NB4 (cell line): ENCODE measurements around the gene SLC9A1.
A peak's percentile ranks its signal among the peaks of the same experiment; 100 is the strongest.

Experiments used
- DNase-seq: peaks from one replicate; pipeline ENCODE4 v3.0.0; 2010; ENCODE audit warnings: low read depth
- H3K4me3 ChIP-seq: one replicate; pipeline ENCODE4 v1.5.1; 2011; ENCODE audit warnings: mild to moderate bottlenecking, low read depth, low read length, moderate library complexity
- CTCF ChIP-seq: IDR thresholded peaks from one replicate; pipeline ENCODE4 v1.5.1; 2012; ENCODE audit warnings: low read depth, low read length
- MAX ChIP-seq: IDR thresholded peaks from 2 replicates; pipeline ENCODE4 v1.6.1; 2011; ENCODE audit warnings: low read depth, low read length
- MYC ChIP-seq: IDR thresholded peaks from 2 replicates; pipeline ENCODE4 v1.6.1; 2011; ENCODE audit warnings: low read depth, low read length
- POLR2A ChIP-seq: IDR thresholded peaks from 2 replicates; pipeline ENCODE4 v1.6.1; 2011; ENCODE audit warnings: mild to moderate bottlenecking; ENCODE audit not compliant: insufficient read length; ENCODE audit errors: extremely low read depth

The SLC9A1 gene

GRCh38 chr1:27092888-27093287, 62.0 kb downstream of the SLC9A1 start:
- no peak for DNase-seq
- TF ChIP-seq POLR2A (no peak), MAX (no peak), MYC (no peak), CTCF (no peak)
- H3K4me3 ChIP-seq, result no peak overlapping the region

GRCh38 chr1:27090911-27091310, 64.0 kb downstream of the SLC9A1 start:
- DNase-seq, result no peak
- H3K4me3 ChIP-seq, result no peak overlapping the region
- TF ChIP-seq POLR2A (no peak), MAX (no peak), MYC (no peak), CTCF (no peak)

- no peak overlapping the region for H3K4me3 ChIP-seq
- no peak for DNase-seq
- TF ChIP-seq POLR2A, result no peak
- TF ChIP-seq MAX, result no peak
Observed at GRCh38 chr1:27087371-27088220, 67.3 kb downstream of the SLC9A1 start.

GRCh38 chr1:27086628-27087027, 68.3 kb downstream of the SLC9A1 start:
- no peak for TF ChIP-seq CTCF
- TF ChIP-seq POLR2A, result no peak
- no peak for TF ChIP-seq MAX
- TF ChIP-seq MYC, result no peak
- no peak overlapping the region for H3K4me3 ChIP-seq
- DNase-seq, result no peak

GRCh38 chr1:27086026-27086425, 68.9 kb downstream of the SLC9A1 start:
- TF ChIP-seq POLR2A, result no peak
- no peak for TF ChIP-seq MYC
- no peak for TF ChIP-seq CTCF
- TF ChIP-seq MAX, result no peak
- peak; percentile 15 for DNase-seq
- no peak overlapping the region for H3K4me3 ChIP-seq

- no peak for DNase-seq
- TF ChIP-seq POLR2A (no peak), MYC (no peak), CTCF (no peak), MAX (no peak)
- H3K4me3 ChIP-seq, result no peak overlapping the region
Observed at GRCh38 chr1:27084107-27084506, 70.8 kb downstream of the SLC9A1 start.
